Ovary (tissue), 3 donors: ENCODE results near the gene C15orf62.

Experiments
- EP300 ChIP-seq: sonication (generic); formaldehyde crosslinking; IDR thresholded peaks from one replicate; pipeline ENCODE4 v1.6.1; 2017; ENCODE audit warnings: antibody characterized with exemption
- TF ChIP-seq, protein P1 (sequence below), 3 donors: fragments of 450-650 bp in 2 of 3; fragments of 200-600 bp in 1 of 3; IDR thresholded peaks; one replicate each; pipeline versions ENCODE4 v1.5.1 to v1.8.0; 2016 to 2022; ENCODE audit warnings: antibody characterized with exemption in 3 of 3, mild to moderate bottlenecking in 1 of 3
- donor health status: DM: no; HTN: no; CAD: no.

DNA sequence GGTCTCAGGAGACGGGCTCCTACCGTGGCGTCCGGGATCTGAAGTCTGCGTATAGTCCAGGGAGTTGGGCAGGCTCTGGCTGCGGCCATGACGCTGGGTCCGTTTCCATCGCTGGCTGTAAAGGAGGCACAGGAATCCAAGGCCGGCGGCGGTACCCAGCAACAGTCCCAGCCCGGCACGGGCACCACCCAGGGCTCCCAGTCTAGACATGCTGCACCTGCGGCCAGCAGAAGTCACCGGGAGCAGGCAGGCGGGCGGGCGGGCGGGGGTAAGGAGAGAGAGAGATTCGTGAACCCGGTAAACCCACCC, 15.3 kb upstream of the C15orf62 start:
- TF ChIP-seq, protein P1, sequence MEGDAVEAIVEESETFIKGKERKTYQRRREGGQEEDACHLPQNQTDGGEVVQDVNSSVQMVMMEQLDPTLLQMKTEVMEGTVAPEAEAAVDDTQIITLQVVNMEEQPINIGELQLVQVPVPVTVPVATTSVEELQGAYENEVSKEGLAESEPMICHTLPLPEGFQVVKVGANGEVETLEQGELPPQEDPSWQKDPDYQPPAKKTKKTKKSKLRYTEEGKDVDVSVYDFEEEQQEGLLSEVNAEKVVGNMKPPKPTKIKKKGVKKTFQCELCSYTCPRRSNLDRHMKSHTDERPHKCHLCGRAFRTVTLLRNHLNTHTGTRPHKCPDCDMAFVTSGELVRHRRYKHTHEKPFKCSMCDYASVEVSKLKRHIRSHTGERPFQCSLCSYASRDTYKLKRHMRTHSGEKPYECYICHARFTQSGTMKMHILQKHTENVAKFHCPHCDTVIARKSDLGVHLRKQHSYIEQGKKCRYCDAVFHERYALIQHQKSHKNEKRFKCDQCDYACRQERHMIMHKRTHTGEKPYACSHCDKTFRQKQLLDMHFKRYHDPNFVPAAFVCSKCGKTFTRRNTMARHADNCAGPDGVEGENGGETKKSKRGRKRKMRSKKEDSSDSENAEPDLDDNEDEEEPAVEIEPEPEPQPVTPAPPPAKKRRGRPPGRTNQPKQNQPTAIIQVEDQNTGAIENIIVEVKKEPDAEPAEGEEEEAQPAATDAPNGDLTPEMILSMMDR (IDR thresholded peaks at IDR 0.05), result no peak
- TF ChIP-seq EP300, result no peak
